B cell (primary cell): Measurements from ENCODE around the gene MAPRE3. TPM values are rescaled to one million over a fixed set of nuclear protein-coding genes. Genes with fewer than 3 reads are reported as not detected.

Source experiments
- ATAC-seq: fragments of 200-7000 bp; cut with Tn5 transposase; one replicate; pipeline ENCODE4 v1.10.0; 2021; ENCODE audit warnings: low read depth, mild to moderate bottlenecking, moderate number of reproducible peaks, moderate library complexity
- CTCF ChIA-PET: fragments of 350-600 bp; sonication (Branson Sonifier 250); formaldehyde crosslinking; loops from one replicate; lab custom pipeline; 2021; ENCODE audit warnings: antibody characterized with exemption, inconsistent platforms; lab: Charles Lee
- POLR2A ChIA-PET: fragments of 350-600 bp; sonication (Branson Sonifier 250); formaldehyde crosslinking; loops from one replicate; lab custom pipeline; 2021; ENCODE audit warnings: antibody characterized with exemption; lab: Charles Lee
- DNase-seq: peaks from one replicate; pipeline ENCODE4 v3.0.0; 2013
- H2AFZ ChIP-seq: 2 replicates; pipeline ENCODE4 v1.6.1; 2012; ENCODE audit warnings: mild to moderate bottlenecking, low read depth, low read length; ENCODE audit not compliant: insufficient read depth, poor library complexity, severe bottlenecking
- H3K27ac ChIP-seq, 2 donors: 1 replicate in 1 of 2; 2 replicates in 1 of 2; pipeline ENCODE4 v1.5.1; 2012 to 2013; ENCODE audit warnings: low read length in 2 of 2, mild to moderate bottlenecking in 2 of 2, moderate library complexity in 1 of 2
- H3K27me3 ChIP-seq, 4 experiments: fragments of 200-600 bp in 1 of 4; sonication (generic) in 1 of 4; replicated peaks in 1 of 4; 1 replicate in 2 of 4; 2 replicates in 2 of 4; pipeline versions ENCODE4 v1.6.1 to v1.7.0; 2013 to 2016; ENCODE audit warnings: low read length in 3 of 4, mild to moderate bottlenecking in 2 of 4, mixed read lengths in 1 of 4, moderate library complexity in 1 of 4; ENCODE audit not compliant: insufficient read depth in 4 of 4, control insufficient read depth in 3 of 4; ENCODE audit errors: control extremely low read depth in 1 of 4
- H3K36me3 ChIP-seq, 2 experiments: replicated peaks in 1 of 2; 1 replicate in 1 of 2; 2 replicates in 1 of 2; pipeline versions ENCODE4 v1.6.1 to v1.7.1; 2013; ENCODE audit warnings: low read length in 1 of 2; ENCODE audit not compliant: insufficient read depth in 2 of 2, control insufficient read depth in 1 of 2; ENCODE audit errors: control extremely low read depth in 1 of 2, extremely low read depth in 1 of 2
- H3K4me1 ChIP-seq, 2 donors: fragments of 200-600 bp in 1 of 2; sonication (generic) in 1 of 2; 1 replicate in 1 of 2; 2 replicates in 1 of 2; pipeline versions ENCODE4 v1.5.1 to v1.6.1; 2013 to 2017; ENCODE audit warnings: low read length in 2 of 2; ENCODE audit not compliant: control insufficient read depth in 2 of 2, insufficient read depth in 2 of 2
- H3K4me2 ChIP-seq: replicated peaks from 2 replicates; pipeline ENCODE3; 2012; ENCODE audit warnings: mild to moderate bottlenecking, low read depth, low read length; ENCODE audit not compliant: poor library complexity, severe bottlenecking
- H3K4me3 ChIP-seq, 5 experiments: fragments of 200-600 bp in 1 of 5; sonication (generic) in 1 of 5; 1 replicate in 3 of 5; 2 replicates in 2 of 5; pipeline versions ENCODE4 v1.5.1 to v1.7.0; 2011 to 2016; ENCODE audit warnings: low read length in 4 of 5, mild to moderate bottlenecking in 4 of 5, low read depth in 2 of 5, control low read depth in 1 of 5, moderate library complexity in 1 of 5; ENCODE audit not compliant: insufficient read depth in 1 of 5; ENCODE audit errors: control extremely low read depth in 1 of 5, extremely low read depth in 1 of 5
- H3K79me2 ChIP-seq: fragments of 200-600 bp; sonication (generic); one replicate; pipeline ENCODE4 v1.6.0; 2016; ENCODE audit warnings: low read length; ENCODE audit not compliant: control insufficient read depth, insufficient read depth
- H3K9ac ChIP-seq: fragments of 200-600 bp; sonication (generic); 2 replicates; pipeline ENCODE4 v1.6.1; 2017; ENCODE audit warnings: mild to moderate bottlenecking, low read length, moderate library complexity
- H3K9me3 ChIP-seq, 3 donors: one replicate each; pipeline versions ENCODE4 v1.6.1 to v1.7.1; 2013; ENCODE audit warnings: low read length in 2 of 3; ENCODE audit not compliant: control insufficient read depth in 2 of 3, insufficient read depth in 1 of 3; ENCODE audit errors: control extremely low read depth in 1 of 3
- H4K20me1 ChIP-seq: 2 replicates; pipeline ENCODE4 v1.6.0; 2012; ENCODE audit warnings: mild to moderate bottlenecking, low read length; ENCODE audit not compliant: insufficient read depth, control insufficient read depth, poor library complexity, severe bottlenecking
- H3K27ac Mint-ChIP-seq: one replicate; pipeline ENCODE4 v1.8.0; 2021; ENCODE audit warnings: mixed read lengths
- H3K27me3 Mint-ChIP-seq: one replicate; pipeline ENCODE4 v1.8.0; 2021; ENCODE audit warnings: mixed read lengths
- H3K4me1 Mint-ChIP-seq: one replicate; pipeline ENCODE4 v1.8.0; 2021; ENCODE audit warnings: mixed read lengths
- H3K4me3 Mint-ChIP-seq: one replicate; pipeline ENCODE4 v1.8.0; 2021; ENCODE audit warnings: mixed read lengths
- H3K9me3 Mint-ChIP-seq: one replicate; pipeline ENCODE4 v1.8.0; 2022; ENCODE audit warnings: mixed read lengths; ENCODE audit not compliant: insufficient read depth
- EZH2 ChIP-seq: IDR thresholded peaks from 2 replicates; pipeline ENCODE4 v1.6.1; 2012; ENCODE audit warnings: borderline replicate concordance, low read depth, mild to moderate bottlenecking, moderate library complexity, low read length; ENCODE audit not compliant: insufficient read depth, poor library complexity, severe bottlenecking
- WGBS: methylation state at CpG from one replicate; pipeline ENCODE4 v1.1.5; 2013; ENCODE audit warnings: missing lambda C conversion rate; ENCODE audit not compliant: insufficient coverage; 5-methylcytosine and 5-hydroxymethylcytosine counted together
- intact Hi-C: fragments of 100-400 bp; cut with micrococcal nuclease; formaldehyde crosslinking; loops from one replicate; pipeline ENCODE4 v1.10.0; 2022
- polyA plus RNA-seq: library from polyadenylated mRNA; depleted of rRNA; stranded (reverse); fragments of >200 nt; gene quantifications from 2 replicates; pipeline ENCODE4 v1.2.3, GENCODE V29; 2012
- total RNA-seq, 2 donors: library from RNA; stranded (reverse); fragments of 120-200 nt in 1 of 2; gene quantifications; 1 replicate in 1 of 2; 2 replicates in 1 of 2; pipeline versions ENCODE4 v1.2.3 to v1.2.4, GENCODE V29; 2013 to 2022
- TF ChIP-seq, protein P1 (sequence below): fragments of 200-600 bp; IDR thresholded peaks from one replicate; pipeline ENCODE4 v1.8.0; 2022; ENCODE audit warnings: antibody characterized with exemption, mild to moderate bottlenecking

MAPRE3 gene
- total and polyA plus RNA-seq, 2 donors (not counting 1 experiment from before 2014, with no cell fraction given), result 5.4 to 9.8 TPM

DNA sequence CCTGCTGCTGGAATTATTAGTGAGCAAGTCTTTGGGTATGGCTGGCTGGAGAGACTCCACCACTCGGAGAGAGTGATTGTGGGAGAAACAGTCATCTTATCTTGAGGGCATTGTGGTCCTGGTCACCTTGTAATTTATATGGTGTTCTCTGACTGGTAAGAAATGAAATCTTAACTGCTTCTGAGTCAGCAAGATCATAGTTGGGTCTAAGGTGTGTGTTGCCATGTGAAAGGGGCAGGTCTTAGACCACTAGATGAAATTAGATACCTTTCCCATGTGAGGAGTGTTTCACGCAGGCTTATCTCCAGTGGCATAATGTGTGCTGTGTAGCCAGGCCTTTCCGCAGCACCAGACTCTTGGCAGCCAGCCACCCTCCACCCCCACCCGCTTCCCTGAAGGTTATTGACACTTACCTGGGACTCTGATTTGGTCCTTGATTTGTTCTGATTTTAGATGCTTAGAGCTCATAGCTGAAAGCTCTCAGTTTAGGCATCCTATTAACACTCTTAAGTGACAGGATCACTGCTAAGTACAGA, 7.7 kb downstream of the MAPRE3 start:
- Histone ChIP-seq H3K36me3 (no peaks in the 10 kb centered on the region), H2AFZ (no peak overlapping the region), H3K9ac (no peak overlapping the region), H3K4me2 (no peak overlapping the region), H4K20me1 (no peaks in the 10 kb centered on the region), H3K79me2 (no peaks in the 10 kb centered on the region), H3K27ac (no peak overlapping the region), H3K9me3 (no peaks in the 10 kb centered on the region), H3K4me1 (no peaks in the 10 kb centered on the region), H3K4me3 (no peak overlapping the region), H3K27me3 (peaks cover 0 to 6% (median 2%) of the 10 kb centered on the region in 4 experiments)
- no peak overlapping the region for H3K4me3 Mint-ChIP-seq
- no peaks in the 10 kb centered on the region for H3K4me1 Mint-ChIP-seq
- TF ChIP-seq, protein P1, sequence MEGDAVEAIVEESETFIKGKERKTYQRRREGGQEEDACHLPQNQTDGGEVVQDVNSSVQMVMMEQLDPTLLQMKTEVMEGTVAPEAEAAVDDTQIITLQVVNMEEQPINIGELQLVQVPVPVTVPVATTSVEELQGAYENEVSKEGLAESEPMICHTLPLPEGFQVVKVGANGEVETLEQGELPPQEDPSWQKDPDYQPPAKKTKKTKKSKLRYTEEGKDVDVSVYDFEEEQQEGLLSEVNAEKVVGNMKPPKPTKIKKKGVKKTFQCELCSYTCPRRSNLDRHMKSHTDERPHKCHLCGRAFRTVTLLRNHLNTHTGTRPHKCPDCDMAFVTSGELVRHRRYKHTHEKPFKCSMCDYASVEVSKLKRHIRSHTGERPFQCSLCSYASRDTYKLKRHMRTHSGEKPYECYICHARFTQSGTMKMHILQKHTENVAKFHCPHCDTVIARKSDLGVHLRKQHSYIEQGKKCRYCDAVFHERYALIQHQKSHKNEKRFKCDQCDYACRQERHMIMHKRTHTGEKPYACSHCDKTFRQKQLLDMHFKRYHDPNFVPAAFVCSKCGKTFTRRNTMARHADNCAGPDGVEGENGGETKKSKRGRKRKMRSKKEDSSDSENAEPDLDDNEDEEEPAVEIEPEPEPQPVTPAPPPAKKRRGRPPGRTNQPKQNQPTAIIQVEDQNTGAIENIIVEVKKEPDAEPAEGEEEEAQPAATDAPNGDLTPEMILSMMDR, result no peak
- no peak for TF ChIP-seq EZH2
- 90% methylated on average over 1 of the region's 4 CpGs for WGBS
- ATAC-seq (no peak), DNase-seq (no peak)
- no peaks in the 10 kb centered on the region for H3K9me3 Mint-ChIP-seq
- ChIA-PET POLR2A (no interaction called here), CTCF (interaction anchor here (0.6 to 2.9 kb wide), 4 partner anchors 16 to 1699 kb away, joined by 3 to 16 read pairs (median 3); no protein-coding TSS in a partner anchor)
- peaks cover 24% of the 10 kb centered on the region for H3K27me3 Mint-ChIP-seq
- H3K27ac Mint-ChIP-seq, result no peak overlapping the region
- intact Hi-C loops, result no loop called here

DNA sequence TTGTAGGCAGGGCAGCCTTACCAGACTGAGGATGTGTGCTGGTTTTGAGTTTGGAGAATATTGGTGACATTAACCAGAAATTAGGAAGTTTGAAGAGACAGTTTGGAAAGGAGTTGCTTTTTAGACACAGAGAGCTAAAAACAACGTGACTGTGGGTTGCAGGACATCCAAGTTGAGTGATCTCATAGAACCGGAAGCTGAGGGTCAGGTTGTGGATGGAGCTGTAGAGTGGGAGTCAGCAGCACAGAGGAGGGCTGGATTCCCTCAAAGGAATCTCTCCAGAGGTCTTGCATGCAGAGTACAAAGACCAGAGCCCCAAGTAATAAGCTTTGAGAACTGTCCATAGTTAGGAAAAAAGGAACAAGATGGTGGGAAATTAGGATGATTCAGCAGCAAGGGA, 9.3 kb downstream of the MAPRE3 start:
- H3K4me1 Mint-ChIP-seq, result no peaks in the 10 kb centered on the region
- H3K9me3 Mint-ChIP-seq, result no peaks in the 10 kb centered on the region
- no peak overlapping the region for H3K9ac ChIP-seq
- CTCF ChIA-PET, result no interaction called here
- H3K4me2 ChIP-seq, result no peak overlapping the region
- H3K36me3 ChIP-seq, result no peaks in the 10 kb centered on the region
- H3K27me3 Mint-ChIP-seq, result peaks cover 28% of the 10 kb centered on the region
- H4K20me1 ChIP-seq, result no peaks in the 10 kb centered on the region
- DNase-seq, result no peak
- no peak overlapping the region for H3K4me3 ChIP-seq
- H3K9me3 ChIP-seq, result no peaks in the 10 kb centered on the region
- TF ChIP-seq, protein P1, result no peak
- TF ChIP-seq EZH2, result no peak
- peaks cover 0 to 9% (median 2%) of the 10 kb centered on the region in 4 experiments for H3K27me3 ChIP-seq
- no peak overlapping the region for H2AFZ ChIP-seq
- H3K79me2 ChIP-seq, result no peaks in the 10 kb centered on the region
- no peaks in the 10 kb centered on the region for H3K4me1 ChIP-seq
- H3K27ac Mint-ChIP-seq, result no peak overlapping the region
- H3K4me3 Mint-ChIP-seq, result no peak overlapping the region
- no peak for ATAC-seq
- 87% methylated on average over 2 of the region's 2 CpGs for WGBS
- H3K27ac ChIP-seq, result no peak overlapping the region
- intact Hi-C loops, result no loop called here
- POLR2A ChIA-PET, result no interaction called here
